HG03135 (cell line): ENCODE results near the gene SLC38A7.
"Not testable (repeated sequence)": the region's sequence is repeated elsewhere in the genome, so short reads cannot be mapped to it uniquely, and the experiment has no call there.

Experiments used
- ATAC-seq: cut with Tn5 transposase; IDR thresholded peaks from one replicate; pipeline ENCODE4 v1.9.1; 2021; ENCODE audit warnings: mild to moderate bottlenecking, moderate library complexity; ENCODE audit not compliant: unreplicated experiment

Gene SLC38A7

GRCh38 chr16:58684354-58685083 lies at the start of gene SLC38A7:
TSS of gene SLC38A7 (minus strand) at chr16:58684770. CDS start at chr16:58680126, 4,644 bp downstream.
- peak; percentile 98 for ATAC-seq

GRCh38 chr16:58733671-58734458 lies 49.3 kb upstream of the SLC38A7 start, which contains the start of gene GOT2:
TSS of gene GOT2 (minus strand) at chr16:58734316. CDS start at chr16:58734228, 88 bp downstream.
- peak; percentile 93 for ATAC-seq

GRCh38 chr16:58733248-58733670 lies 48.7 kb upstream of the SLC38A7 start:
- no peak for ATAC-seq

GRCh38 chr16:58732545-58733247 lies 48.1 kb upstream of the SLC38A7 start:
- peak; percentile 38 for ATAC-seq

- no peak for ATAC-seq
Measured at GRCh38 chr16:58730724-58731370, 46.3 kb upstream of the SLC38A7 start.

- ATAC-seq: no peak
Measured at GRCh38 chr16:58727796-58728568, 43.4 kb upstream of the SLC38A7 start.

- ATAC-seq: no peak
Measured at GRCh38 chr16:58727028-58727781, 42.6 kb upstream of the SLC38A7 start.

GRCh38 chr16:58723109-58723508 lies 38.5 kb upstream of the SLC38A7 start:
- ATAC-seq: no peak

GRCh38 chr16:58717994-58718393 lies 33.4 kb upstream of the SLC38A7 start:
- ATAC-seq: no peak

GRCh38 chr16:58716468-58716867 lies 31.9 kb upstream of the SLC38A7 start:
- no peak for ATAC-seq

- no peak for ATAC-seq
Measured at GRCh38 chr16:58713742-58714141, 29.2 kb upstream of the SLC38A7 start.

- ATAC-seq: peak; percentile 79
Measured at GRCh38 chr16:58709333-58709732, 24.8 kb upstream of the SLC38A7 start.

- ATAC-seq: no peak
Measured at GRCh38 chr16:58699151-58699550, 14.6 kb upstream of the SLC38A7 start.

GRCh38 chr16:58695368-58695767 lies 10.8 kb upstream of the SLC38A7 start:
- ATAC-seq: no peak

GRCh38 chr16:58692450-58692849 lies 7.9 kb upstream of the SLC38A7 start:
- ATAC-seq: no peak

- not testable (repeated sequence) for ATAC-seq
Measured at GRCh38 chr16:58686985-58687706, 2.6 kb upstream of the SLC38A7 start.

- no peak for ATAC-seq
Measured at GRCh38 chr16:58685084-58685449, 497 bp upstream of the SLC38A7 start.

- no peak for ATAC-seq
Measured at GRCh38 chr16:58684001-58684353, 593 bp downstream of the SLC38A7 start.

- ATAC-seq: no peak
Measured at GRCh38 chr16:58679763-58680162, 4.8 kb downstream of the SLC38A7 start.
